ENCODE results near the gene TMEM234.
"Not testable (repeated sequence)": the region's sequence is repeated elsewhere in the genome, so short reads cannot be mapped to it uniquely, and the experiment has no call there.

The TMEM234 gene

DNA sequence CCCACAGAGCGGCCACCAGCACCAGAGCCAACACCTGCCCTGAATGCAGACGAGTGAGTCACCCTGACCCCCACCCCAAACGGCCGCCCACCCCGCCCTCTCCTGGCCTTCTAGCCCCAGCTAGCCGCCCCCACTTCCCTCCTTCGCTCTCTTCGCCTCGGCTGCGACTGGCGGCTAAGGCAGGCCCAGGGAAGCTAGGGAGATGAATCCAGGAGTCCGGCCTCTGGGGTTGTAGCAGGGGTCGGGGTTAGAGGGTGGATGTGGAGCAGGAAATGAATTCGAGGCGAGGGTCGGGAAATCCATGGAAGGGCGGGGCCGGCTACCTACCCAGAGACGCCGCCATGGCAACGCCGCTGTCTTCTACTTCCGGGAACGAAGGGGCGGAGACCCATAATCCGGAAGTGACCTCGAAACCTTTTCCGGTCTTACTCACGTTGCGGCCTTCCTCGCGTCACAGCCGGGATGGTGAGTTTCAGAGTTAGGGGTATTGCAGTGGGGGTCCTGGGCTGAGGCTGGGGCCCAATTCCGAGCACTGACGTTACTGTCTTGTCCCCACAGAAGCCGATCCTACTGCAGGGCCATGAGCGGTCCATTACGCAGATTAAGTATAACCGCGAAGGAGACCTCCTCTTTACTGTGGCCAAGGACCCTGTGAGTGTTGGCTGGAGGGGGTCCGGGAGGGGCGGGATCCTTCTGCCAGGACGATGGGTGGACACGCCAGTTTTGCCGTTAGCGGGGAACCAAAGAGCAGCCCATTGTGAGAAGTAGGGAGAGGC, at the start of gene TMEM234, which contains the start of gene EIF3I:
Gene TMEM234 (minus strand): TSS at position 374 of the 776 bp plus-strand sequence. CDS start 31 bp downstream, at position 343.
Gene EIF3I (plus strand): TSS at position 428 of the 776 bp plus-strand sequence. CDS start 35 bp downstream, at position 463.
- DNase-seq (ENCODE audit: low read depth), result peak; percentile 90

DNA sequence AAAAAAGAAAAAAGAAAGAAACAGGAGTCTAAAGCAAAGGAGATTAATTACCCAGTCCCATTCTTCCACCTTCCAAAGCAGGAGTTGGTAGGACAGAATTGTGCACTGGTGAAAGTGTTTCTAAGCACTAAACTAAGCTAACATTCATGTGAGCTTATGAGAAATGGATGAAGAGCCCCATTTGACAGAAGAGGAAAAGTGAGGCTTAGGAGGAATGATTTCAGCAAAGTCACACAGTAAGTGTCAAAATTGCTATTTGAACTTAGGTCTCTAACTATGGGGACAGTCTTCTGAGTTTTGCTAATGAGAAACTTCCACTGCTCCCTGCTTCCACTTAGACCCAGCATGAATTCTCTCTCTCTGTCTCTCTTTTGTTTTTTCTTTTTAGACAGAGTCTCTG, 47.6 kb upstream of the TMEM234 start:
- no peak for DNase-seq (ENCODE audit: low read depth)

DNA sequence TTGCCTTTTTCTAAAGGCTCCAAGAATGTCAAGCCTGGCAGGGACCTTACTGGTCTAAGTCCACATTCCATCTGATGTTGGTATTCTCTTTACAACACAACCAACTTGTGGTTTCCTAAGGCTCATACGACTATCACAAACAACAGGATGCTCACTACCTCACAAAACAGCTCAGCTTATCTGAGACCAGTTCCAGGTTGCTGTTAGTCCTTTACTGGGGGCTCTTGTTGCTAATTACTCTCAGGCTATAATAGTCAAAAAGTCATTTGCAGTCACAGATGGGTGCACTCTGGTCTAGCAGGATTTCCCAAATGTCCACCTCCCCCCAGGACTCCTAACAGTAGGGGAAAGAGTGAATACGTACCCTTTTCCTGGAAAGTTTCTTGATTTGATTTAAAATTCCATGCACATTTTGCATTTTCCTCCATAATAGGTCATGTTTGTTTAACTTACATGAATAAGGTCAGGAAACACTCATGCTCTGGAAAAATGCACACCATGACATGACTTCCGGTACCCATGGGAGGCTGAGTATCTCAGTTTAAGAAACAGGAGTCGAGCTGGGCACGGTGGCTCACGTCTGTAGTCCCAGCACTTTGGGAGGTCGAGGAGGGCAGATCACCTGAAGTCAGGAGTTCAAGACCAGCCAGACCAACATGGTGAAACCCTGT, 44.9 kb upstream of the TMEM234 start:
- DNase-seq (ENCODE audit: low read depth), result no peak

DNA sequence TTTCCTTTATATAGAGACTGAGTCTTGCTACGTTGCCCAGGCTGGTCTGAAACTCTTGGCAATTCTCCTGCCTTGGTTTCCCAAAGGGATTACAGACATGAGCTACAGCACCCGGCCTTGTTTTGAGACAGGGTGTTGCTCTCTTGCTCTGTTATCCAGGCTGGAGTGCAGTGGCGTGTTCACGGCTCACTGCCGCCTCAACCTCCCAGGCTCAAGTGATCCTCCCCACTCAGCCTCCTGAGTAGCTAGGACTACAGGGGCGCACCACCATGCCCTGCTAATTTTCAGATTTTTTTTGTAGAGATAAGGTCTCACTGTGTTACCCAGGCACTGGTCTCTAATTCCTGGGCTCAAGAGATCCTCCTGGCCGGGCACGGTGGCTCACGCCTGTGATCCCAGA, 43.7 kb upstream of the TMEM234 start:
- DNase-seq (ENCODE audit: low read depth), result no peak

DNA sequence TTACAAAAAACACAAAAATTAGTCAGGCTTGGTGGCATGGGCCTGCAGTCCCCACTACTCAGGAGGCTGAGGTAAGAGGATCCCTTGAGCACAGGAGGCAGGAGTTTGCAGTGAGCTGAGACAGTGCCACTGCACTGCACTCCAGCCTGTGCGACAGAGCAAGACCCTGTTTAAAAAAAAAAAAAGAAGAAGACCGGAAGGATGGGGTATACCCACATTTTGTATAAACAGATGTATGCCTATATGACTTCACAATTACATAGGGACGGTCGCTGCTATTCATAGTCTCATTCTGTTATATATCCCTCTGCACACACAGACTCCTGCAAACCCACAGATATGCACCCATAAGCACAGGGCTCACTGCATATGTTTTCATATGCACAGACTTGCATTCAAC, 41.6 kb upstream of the TMEM234 start:
- DNase-seq (ENCODE audit: low read depth), result no peak

DNA sequence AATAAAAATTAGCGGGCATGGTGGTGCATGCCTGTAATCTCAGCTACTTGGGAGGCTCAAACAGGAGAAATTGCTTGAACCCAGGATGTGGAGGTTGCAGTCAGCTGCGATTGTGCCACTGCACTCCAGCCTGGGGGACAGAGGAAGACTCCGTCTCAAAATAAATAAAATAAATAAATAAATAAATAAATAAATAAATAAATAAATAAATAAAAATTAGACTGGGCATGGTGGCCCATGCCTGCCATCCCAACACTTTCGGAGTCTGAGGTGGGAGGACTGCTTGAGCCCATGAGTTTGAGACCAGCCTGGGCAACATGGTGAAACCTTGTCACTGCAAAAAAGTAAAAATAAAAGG, 41.1 kb upstream of the TMEM234 start:
- not testable (repeated sequence) for DNase-seq (ENCODE audit: low read depth)

DNA sequence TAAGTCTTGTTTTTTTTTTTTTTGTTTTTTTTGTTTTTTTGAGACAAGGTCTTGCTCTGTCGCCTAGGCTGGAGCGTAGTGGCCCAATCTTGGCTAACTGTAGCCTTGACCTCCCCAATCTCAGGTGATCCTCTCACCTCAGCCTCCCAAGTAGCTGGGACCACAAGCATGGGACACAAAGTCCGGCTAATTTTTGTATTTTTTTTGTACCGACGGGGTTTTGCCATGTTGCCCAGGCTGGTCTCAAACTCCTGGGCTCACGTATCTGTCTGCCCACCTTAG, 35.0 kb upstream of the TMEM234 start:
- DNase-seq (ENCODE audit: low read depth), result no peak

DNA sequence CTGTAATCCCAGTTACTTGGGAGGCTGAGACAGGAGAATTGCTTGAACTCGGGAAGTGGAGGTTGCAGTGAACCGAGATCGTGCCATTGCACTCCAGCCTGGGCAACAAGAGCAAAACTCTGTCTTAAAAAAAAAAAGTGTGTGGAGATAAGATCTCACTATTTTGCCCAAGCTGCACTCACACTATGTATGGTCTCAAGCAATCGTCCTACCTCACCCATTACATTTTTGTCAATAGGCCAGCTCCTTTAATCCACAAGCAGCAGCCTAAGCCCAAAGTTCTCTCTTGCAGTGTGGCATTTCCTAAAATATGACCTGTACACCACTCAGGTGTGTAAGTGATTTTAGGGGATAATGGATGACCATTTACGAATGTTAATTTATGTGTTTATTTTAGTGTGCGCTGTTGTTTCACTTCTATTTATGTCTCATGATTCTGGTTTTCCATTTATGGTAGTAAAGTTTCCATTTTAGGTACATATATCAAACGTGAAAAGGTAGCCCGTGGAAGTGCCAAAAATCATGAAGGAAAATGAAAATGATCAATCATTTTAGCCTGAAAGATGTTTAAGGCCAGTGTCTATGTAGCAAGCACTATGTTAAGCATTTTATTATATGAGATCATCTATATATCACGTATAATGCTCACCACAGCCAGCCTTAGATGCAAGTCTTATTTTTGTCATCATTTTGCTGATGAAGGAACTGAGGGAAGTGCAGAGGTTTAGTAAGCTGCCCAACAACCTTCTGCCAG, 34.5 kb upstream of the TMEM234 start:
- no peak for DNase-seq (ENCODE audit: low read depth)

DNA sequence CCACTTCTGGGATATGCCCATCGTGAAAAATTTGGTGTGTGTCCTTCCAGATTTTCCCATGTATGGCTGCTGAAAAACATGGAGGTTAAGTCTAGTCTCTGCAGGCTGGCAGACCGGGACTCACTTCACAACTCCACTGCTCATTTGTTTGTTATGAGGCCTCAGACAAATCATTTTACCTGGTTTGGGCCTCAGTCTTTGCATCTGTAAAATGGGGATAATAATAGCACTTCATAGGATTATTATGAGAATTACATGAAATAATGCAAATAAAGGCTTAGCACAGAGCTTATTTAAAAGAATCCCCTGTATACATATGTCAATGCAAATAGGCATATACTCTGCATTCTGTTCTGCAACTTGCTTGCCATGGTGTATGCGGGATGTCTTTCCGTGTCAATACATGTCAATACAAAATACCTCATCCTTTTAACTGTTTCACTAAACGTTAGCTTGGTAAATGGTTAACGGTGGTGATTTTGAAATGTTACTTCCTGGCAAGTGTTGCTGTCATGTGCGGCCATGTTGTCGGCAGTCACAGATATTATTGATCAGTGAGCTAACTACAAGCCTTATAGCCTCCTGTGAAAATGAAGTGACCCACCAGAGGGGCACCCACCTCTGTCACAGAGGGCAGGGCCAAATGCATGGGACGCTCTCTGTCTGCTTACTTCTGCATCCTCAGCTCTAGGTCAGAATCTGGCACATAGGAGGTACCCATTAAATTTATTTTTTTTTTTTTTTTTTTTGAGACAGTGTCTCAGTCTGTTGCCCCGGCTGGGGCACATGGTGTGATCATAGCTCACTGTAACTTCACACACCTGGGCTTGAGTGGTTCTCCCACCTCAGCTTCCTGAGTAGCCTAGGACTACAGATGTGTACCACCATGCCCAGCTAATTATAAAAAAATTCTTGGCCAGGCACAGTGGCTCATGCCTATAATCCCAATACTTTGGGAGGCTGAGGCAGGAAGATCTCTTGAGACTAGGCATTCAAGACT, 33.2 kb upstream of the TMEM234 start:
- no peak for DNase-seq (ENCODE audit: low read depth)

DNA sequence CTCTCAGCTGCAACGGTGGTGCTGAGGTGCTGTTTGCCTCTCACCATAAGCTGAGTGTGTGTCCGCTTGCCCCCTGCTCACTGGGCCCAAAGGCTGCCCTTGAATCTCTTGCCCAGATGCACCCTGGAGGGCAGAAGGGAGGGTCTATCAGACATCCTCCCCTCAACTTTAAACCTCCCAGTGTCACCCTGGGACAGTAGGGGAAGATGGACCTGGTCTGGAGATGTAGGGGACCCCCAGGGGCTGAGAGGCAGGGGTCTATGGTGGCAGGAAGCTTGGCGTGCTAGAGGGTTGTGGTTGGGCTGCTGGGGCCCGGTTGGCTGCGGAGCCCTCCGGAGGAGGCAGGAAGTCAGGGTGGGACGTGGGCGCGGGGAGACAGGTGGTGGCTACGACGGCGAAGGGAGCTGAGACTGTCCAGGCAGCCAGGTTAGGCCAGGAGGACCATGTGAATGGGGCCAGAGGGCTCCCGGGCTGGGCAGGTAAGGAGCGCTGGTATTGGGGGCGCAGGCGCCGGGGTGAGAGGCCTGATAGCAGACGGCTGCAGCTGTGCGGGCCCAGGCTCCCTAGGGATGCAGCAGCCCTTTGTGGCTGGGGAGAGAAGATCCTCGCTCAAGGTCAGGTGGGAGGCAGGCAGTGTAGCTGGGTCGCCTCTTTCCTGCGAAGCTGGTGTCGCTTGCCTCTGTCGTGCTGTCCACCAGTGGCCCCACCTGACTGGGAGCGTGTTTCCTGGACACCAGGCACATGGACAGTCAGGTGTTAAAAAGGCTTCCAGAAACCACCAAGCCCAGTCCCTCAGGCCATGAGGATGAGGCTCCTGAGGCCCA, 29.0 kb upstream of the TMEM234 start, which contains the start of gene LCK:
Gene LCK (plus strand): TSS at position 373 of the 824 bp plus-strand sequence. CDS start 23,065 bp downstream, outside the sequence.
- peak; percentile 62 for DNase-seq (ENCODE audit: low read depth)

DNA sequence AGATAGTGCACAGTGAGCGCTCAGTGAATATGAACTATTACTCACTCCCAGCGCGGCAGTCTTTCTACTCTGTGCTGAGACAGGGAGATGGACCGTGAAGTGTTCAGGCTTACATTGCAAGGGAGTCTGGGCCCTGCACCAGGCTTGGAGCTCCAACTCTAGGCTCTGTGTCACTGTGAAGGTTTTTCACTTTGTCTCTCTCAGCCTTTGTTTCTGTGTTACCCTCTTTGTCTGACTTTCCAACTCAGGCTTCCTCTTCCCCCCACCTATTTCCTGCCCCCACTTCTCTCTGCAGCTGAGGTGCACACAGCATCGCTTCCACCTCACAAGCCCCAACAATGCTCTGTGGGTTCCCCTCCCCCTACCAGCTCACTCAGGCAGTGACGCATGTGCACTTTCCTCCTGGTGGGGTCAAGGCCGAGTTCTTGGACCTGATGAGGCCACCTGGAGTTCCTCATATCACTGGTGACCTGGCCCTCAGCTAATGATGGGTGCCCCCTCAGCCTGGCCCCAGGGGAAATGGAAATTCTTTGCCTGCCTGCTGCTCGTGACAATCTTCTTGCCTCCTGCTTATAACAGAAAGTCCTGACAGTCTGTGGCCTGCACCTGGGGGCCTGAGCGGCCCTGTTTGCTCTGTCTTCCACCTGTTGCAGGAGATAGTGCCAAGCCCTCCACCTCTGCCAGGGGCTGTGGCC, 27.8 kb upstream of the TMEM234 start:
- DNase-seq (ENCODE audit: low read depth), result peak; percentile 77

DNA sequence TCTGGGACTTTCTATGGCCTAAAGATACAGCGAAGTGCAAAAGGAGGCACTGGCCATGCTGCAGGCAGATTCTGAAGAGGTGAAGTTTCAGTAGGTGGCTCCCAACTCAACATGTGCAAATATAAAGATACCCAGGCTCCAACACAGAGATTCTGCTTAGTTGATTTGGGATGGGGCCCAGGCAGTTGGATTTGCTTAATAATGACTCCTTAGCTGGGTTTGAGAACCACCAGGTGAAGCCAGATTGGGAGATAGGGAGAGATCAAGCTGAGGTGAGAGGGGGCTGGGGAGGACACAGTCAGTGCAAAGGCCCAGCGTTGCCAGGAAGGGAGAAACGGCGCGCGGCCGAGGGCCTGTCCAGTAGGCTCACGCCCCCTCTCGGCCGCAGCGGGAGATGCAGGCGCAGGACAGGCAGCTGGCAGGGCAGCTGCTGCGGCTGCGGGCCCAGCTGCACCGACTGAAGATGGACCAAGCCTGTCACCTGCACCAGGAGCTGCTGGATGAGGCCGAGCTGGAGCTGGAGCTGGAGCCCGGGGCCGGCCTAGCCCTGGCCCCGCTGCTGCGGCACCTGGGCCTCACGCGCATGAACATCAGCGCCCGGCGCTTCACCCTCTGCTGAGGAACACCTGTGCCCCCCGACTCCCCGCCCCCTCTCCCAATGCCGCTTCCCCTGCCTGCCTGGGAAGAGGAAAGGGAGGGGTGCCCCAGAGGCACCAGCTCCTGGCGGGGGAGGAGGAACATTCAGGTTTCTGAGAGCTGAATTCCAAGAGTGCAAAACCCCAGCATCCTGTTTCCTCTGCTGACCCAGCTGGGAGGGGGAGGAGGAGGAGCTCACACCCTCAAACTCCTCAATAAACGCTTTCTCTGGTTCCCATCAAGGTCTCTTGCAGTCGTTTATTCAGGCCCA, 26.1 kb upstream of the TMEM234 start:
- DNase-seq (ENCODE audit: low read depth), result peak; percentile 73

DNA sequence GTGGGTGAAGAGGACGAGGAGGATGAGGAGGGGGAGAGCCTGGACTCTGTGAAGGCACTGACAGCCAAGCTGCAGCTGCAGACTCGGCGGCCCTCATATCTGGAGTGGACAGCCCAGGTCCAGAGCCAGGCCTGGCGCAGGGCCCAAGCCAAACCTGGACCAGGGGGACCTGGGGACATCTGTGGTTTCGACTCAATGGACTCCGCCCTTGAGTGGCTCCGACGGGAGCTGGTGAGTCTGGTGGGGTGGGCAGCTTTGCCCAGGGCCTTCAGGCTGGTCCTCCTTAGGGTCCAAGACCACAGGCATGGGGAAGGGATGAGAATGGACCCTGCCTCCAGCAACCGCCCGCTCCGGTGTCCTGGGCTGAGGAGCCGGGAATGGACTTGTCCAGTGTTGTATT, 25.3 kb upstream of the TMEM234 start:
- no peak for DNase-seq (ENCODE audit: low read depth)

DNA sequence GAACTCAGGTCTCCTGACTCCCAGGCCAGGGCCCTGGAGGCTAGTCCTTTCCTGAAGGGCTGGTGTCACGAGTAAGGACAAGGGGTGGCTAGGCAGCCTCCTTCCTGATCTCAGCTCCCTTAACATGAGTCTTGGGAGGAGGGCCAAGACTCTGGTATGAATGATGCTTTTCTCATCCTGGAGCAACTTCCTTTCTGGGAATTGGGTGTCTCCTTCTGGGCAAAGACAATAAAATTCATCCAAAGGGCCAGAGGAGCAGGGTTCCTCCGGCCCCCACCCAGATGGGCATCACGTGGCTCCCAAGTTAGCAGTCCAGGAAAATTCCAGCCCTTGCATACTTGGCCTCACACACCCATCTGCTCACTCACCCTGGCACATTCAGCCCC, 24.7 kb upstream of the TMEM234 start, which contains the start of gene FAM167B:
Gene FAM167B (plus strand): TSS at position 335 of the 386 bp plus-strand sequence. CDS start 200 bp downstream, outside the sequence.
- DNase-seq (ENCODE audit: low read depth), result no peak

DNA sequence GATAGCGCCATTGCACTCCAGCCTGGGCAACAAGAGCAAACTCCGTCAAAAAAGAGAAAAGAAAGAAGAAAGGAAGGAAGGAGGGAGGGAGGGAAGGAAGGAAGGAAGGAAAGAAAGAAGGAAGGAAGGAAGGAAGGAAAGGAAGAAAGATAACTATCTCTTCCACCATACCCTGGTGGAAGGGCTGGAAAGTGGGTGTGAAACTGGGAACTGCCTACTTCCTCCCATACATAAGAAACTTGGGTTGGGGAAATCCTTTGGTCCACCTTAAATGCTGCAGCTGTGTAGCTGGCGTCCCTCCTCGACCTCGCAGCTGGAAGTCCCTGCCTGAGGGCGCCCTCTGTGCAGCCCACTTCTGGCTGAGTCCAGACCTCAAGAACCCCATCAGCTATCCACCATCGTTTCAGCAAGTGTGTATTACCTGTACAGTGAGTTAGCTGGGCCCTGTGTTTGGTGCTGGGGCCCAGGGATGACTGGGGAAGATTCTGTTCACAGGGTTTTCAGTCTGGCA, 20.2 kb upstream of the TMEM234 start:
- DNase-seq (ENCODE audit: low read depth), result no peak

DNA sequence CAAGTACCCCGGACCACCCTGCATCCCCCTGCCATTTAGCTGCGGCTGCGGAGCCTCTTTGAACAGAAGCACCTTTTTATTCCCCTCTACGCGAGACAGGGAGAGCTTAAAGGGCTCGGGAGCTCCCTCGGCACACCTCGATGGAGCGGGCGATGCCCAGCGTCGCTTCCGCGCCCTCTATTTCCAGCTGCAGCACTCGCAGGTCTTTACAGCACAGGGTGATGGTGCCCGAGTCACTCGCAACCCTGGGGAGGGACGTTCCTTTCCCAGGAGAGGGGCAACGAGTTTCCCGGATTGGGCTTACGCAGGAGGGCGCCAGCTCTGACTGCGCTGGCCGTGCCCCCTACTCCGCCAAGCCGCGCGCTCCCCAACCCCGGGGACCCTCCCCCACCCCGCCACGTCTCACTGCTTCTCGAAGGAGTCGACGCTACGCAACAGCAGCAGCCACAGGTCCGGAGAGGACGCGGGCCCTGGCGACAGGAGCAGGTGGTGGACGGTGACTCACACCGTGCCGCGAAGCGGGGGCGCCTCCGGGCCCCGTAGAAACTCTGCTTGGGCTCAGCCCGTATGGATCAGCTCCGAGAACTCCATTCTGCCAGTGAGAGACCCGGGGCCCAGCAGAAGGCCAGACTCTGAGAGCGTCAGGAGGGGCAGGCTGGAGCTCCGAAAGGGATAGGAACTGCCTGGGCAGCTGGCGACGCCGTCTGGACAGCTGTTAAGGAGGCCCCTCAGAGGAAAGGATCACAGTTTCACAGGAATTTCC, 19.0 kb upstream of the TMEM234 start:
- DNase-seq (ENCODE audit: low read depth), result no peak

DNA sequence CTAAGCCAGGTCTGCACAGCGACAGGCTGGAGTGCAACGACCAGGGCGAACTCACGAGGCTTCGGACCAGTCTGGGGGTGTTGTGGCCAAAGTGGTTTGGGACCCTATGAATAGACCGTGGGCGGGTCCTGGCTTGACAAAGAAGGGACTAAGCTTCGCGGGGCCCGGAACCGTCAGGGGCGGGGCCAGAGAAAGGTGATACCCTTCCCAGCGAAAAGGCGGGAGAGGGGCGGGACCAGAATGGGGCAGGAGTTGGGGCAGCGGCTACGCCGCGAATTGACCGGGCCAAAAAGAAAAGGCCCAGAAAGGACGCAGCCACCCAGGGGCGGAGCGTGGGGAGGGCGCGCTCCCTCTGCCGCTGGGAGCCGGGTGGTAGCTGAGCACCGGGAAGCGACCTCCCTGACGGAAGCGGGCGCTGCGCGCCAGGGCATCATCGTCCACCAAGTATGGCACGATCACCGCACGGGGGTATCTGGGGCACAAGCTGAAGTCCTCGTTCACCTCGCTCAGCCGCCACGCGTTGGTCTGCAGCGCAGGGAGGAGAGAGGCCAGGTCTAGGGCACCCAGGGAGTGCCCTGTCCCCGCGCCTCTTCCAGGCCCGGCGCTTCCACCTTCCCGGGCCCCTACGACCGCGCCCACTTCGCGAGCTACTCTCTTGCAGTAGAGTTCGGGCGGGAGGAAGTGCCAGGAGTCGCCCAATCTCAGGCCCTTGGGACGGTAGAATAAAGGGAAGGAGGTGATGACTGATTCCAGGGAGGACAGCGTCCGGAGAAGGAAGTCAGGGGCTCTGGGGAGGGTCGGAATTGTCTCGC, 18.2 kb upstream of the TMEM234 start:
- DNase-seq (ENCODE audit: low read depth), result no peak

Measured in activated T-cell treated with anti-CD3 and anti-CD28 coated beads for 24 hours (primary cell).